GM23248 (cell line): ENCODE data around the gene KCNC2. TPM values are rescaled to one million over a fixed set of nuclear protein-coding genes. Genes with fewer than 3 reads are reported as not detected.

ENCODE experiments used
- DNase-seq: peaks from one replicate; pipeline ENCODE4 v3.0.0-alpha.2; 2015
- H2AFZ ChIP-seq: fragments of 200-600 bp; sonication (generic); 2 replicates; pipeline ENCODE4 v1.6.1; 2016; ENCODE audit warnings: antibody characterized with exemption
- H3F3A ChIP-seq: fragments of 200-600 bp; sonication (generic); 2 replicates; pipeline ENCODE4 v1.6.1; 2016; ENCODE audit warnings: mild to moderate bottlenecking, antibody characterized with exemption, mixed run types; ENCODE audit not compliant: insufficient read depth
- H3K27ac ChIP-seq: fragments of 200-600 bp; sonication (generic); 2 replicates; pipeline ENCODE4 v1.5.1; 2016; ENCODE audit warnings: mild to moderate bottlenecking
- H3K27me3 ChIP-seq: fragments of 200-600 bp; sonication (generic); replicated peaks from 2 replicates; pipeline ENCODE4 v1.6.1; 2016; ENCODE audit warnings: mild to moderate bottlenecking; ENCODE audit not compliant: insufficient read depth
- H3K36me3 ChIP-seq: fragments of 200-600 bp; sonication (generic); 2 replicates; pipeline ENCODE4 v1.6.1; 2016; ENCODE audit warnings: low read depth, mild to moderate bottlenecking
- H3K4me1 ChIP-seq: fragments of 200-600 bp; sonication (generic); 2 replicates; pipeline ENCODE4 v1.6.1; 2016; ENCODE audit warnings: mild to moderate bottlenecking; ENCODE audit not compliant: insufficient read depth
- H3K4me2 ChIP-seq: fragments of 200-600 bp; sonication (generic); one replicate; pipeline ENCODE4 v1.6.1; 2016; ENCODE audit warnings: mild to moderate bottlenecking; ENCODE audit not compliant: unreplicated experiment
- H3K4me3 ChIP-seq: fragments of 200-600 bp; sonication (generic); 2 replicates; pipeline ENCODE4 v1.5.1; 2016; ENCODE audit warnings: mild to moderate bottlenecking
- H3K79me2 ChIP-seq: fragments of 200-600 bp; sonication (generic); 2 replicates; pipeline ENCODE4 v1.6.1; 2016; ENCODE audit warnings: mild to moderate bottlenecking; ENCODE audit not compliant: insufficient read depth
- H3K9ac ChIP-seq: fragments of 200-600 bp; sonication (generic); 2 replicates; pipeline ENCODE4 v1.6.1; 2016; ENCODE audit warnings: mild to moderate bottlenecking
- H3K9me2 ChIP-seq: fragments of 200-600 bp; sonication (generic); 2 replicates; pipeline ENCODE4 v1.6.1; 2016; ENCODE audit warnings: mixed run types, mild to moderate bottlenecking, moderate library complexity; ENCODE audit not compliant: insufficient read depth
- H3K9me3 ChIP-seq: fragments of 200-600 bp; sonication (generic); one replicate; pipeline ENCODE4 v1.6.1; 2017; ENCODE audit warnings: low read depth
- H4K20me1 ChIP-seq: fragments of 200-600 bp; sonication (generic); 2 replicates; pipeline ENCODE4 v1.6.0; 2016; ENCODE audit not compliant: insufficient read depth
- EZH2 ChIP-seq: fragments of 200-600 bp; sonication (generic); IDR thresholded peaks from 2 replicates; pipeline ENCODE4 v1.6.1; 2018; ENCODE audit warnings: antibody characterized with exemption, mild to moderate bottlenecking; ENCODE audit not compliant: insufficient read depth, poor library complexity, severe bottlenecking
- EZH2phosphoT487 ChIP-seq: fragments of 200-600 bp; sonication (generic); IDR thresholded peaks from 2 replicates; pipeline ENCODE4 v1.6.1; 2018; ENCODE audit warnings: antibody characterized with exemption, moderate library complexity, mild to moderate bottlenecking, low read depth; ENCODE audit not compliant: insufficient read depth
- WGBS, 2 experiments: methylation state at CpG; one replicate each; pipeline ENCODE4 v1.1.6; 2015 to 2017; ENCODE audit warnings: low lambda C conversion rate in 2 of 2, low coverage in 1 of 2; ENCODE audit errors: missing lambda C conversion rate in 2 of 2; 5-methylcytosine and 5-hydroxymethylcytosine counted together
- in situ Hi-C: fragments of 300-500 bp; cut with MboI; formaldehyde crosslinking; loops from 2 replicates; pipeline ENCODE4 v1.15.0; 2020
- polyA plus RNA-seq: library from polyadenylated mRNA; unstranded; fragments of >200 nt; fragmentation: Nextera tagmentation; extraction: Ambion mirVana; gene quantifications from 2 replicates; pipeline ENCODE4 v1.2.1, GENCODE V29; 2016
- total RNA-seq: library from RNA; depleted of rRNA; stranded (reverse); fragments of >200 nt; shearing (Covaris generic); gene quantifications from 2 replicates; pipeline ENCODE4 v1.2.3, GENCODE V29; 2014

Gene KCNC2
- total and polyA plus RNA-seq, 2 experiments from 2014 or later = not detected

- no peak overlapping the region for H2AFZ ChIP-seq
- in situ Hi-C loops = no loop called here
- no peaks in the 10 kb centered on the region for H3K79me2 ChIP-seq
- no peak overlapping the region for H3K27ac ChIP-seq
- 65 to 74% methylated on average over 6 of the region's 6 CpGs for WGBS, 2 experiments
- DNase-seq = no peak
- TF ChIP-seq EZH2phosphoT487 = no peak
- TF ChIP-seq EZH2 = no peak
- H3K9me3 ChIP-seq = no peaks in the 10 kb centered on the region
- H3K4me1 ChIP-seq = no peaks in the 10 kb centered on the region
- no peaks in the 10 kb centered on the region for H4K20me1 ChIP-seq
- H3K9ac ChIP-seq = no peak overlapping the region
- H3K36me3 ChIP-seq = no peaks in the 10 kb centered on the region
- 0 out of 2 replicates have a peak, but pooled peaks cover 2% of the 10 kb centered on the region for H3K9me2 ChIP-seq
- no peaks in the 10 kb centered on the region for H3F3A ChIP-seq
- no peaks in the 10 kb centered on the region; the same call in 1 of the 2 replicates for H3K27me3 ChIP-seq
- no peak overlapping the region for H3K4me2 ChIP-seq
- no peak overlapping the region for H3K4me3 ChIP-seq
These were observed 105.8 kb downstream of the KCNC2 start for GRCh38 chr12:75103822-75104221.

- Histone ChIP-seq H3K4me1 (no peaks in the 10 kb centered on the region), H4K20me1 (no peaks in the 10 kb centered on the region), H3K4me2 (no peak overlapping the region), H3K27me3 (no peaks in the 10 kb centered on the region), H3K9me2 (no peaks in the 10 kb centered on the region), H3K79me2 (no peaks in the 10 kb centered on the region), H3K9ac (no peak overlapping the region), H3K36me3 (no peaks in the 10 kb centered on the region), H3K27ac (no peak overlapping the region), H3F3A (no peaks in the 10 kb centered on the region), H3K9me3 (no peaks in the 10 kb centered on the region), H3K4me3 (no peak overlapping the region), H2AFZ (no peak overlapping the region)
- in situ Hi-C loops = no loop called here
- TF ChIP-seq EZH2 = no peak
- TF ChIP-seq EZH2phosphoT487 = no peak
- WGBS, 2 experiments = 42 to 45% methylated on average over 3 of the region's 3 CpGs
- DNase-seq = no peak
These were observed 107.9 kb downstream of the KCNC2 start for GRCh38 chr12:75101781-75102180.

GRCh38 chr12:75099210-75099609 lies 110.4 kb downstream of the KCNC2 start:
- Histone ChIP-seq H3K79me2 (no peaks in the 10 kb centered on the region), H3K4me1 (no peaks in the 10 kb centered on the region), H3K9me2 (no peaks in the 10 kb centered on the region), H3K36me3 (no peaks in the 10 kb centered on the region), H3K9me3 (no peaks in the 10 kb centered on the region), H3K9ac (no peak overlapping the region), H2AFZ (no peak overlapping the region), H3F3A (no peaks in the 10 kb centered on the region), H3K4me2 (no peak overlapping the region), H3K27ac (no peak overlapping the region), H4K20me1 (no peaks in the 10 kb centered on the region), H3K4me3 (no peak overlapping the region), H3K27me3 (no peaks in the 10 kb centered on the region)
- no peak for DNase-seq
- in situ Hi-C loops = no loop called here
- TF ChIP-seq EZH2phosphoT487 (no peak), EZH2 (no peak)

- no peak for DNase-seq
- in situ Hi-C loops = no loop called here
- TF ChIP-seq EZH2 (no peak), EZH2phosphoT487 (no peak)
- no peaks in the 10 kb centered on the region for H3K4me1 ChIP-seq
- H3K9ac ChIP-seq = no peak overlapping the region
- no peak overlapping the region for H3K4me2 ChIP-seq
- no peaks in the 10 kb centered on the region for H3K36me3 ChIP-seq
- H3K79me2 ChIP-seq = no peaks in the 10 kb centered on the region
- H3K9me2 ChIP-seq = no peaks in the 10 kb centered on the region
- H3K9me3 ChIP-seq = no peaks in the 10 kb centered on the region
- H3K27ac ChIP-seq = no peak overlapping the region
- no peak overlapping the region for H2AFZ ChIP-seq
- 0 out of 2 replicates have a peak, but pooled peaks cover 7% of the 10 kb centered on the region for H3K27me3 ChIP-seq
- no peaks in the 10 kb centered on the region for H4K20me1 ChIP-seq
- no peak overlapping the region for H3K4me3 ChIP-seq
- no peaks in the 10 kb centered on the region for H3F3A ChIP-seq
These were observed 112.6 kb downstream of the KCNC2 start for GRCh38 chr12:75097003-75097402.

GRCh38 chr12:75087654-75088053 lies 122.0 kb downstream of the KCNC2 start:
- Histone ChIP-seq H3K27me3 (0 out of 2 replicates have a peak, but pooled peaks cover 5% of the 10 kb centered on the region), H2AFZ (no peak overlapping the region), H3K27ac (no peak overlapping the region), H3K4me3 (no peak overlapping the region), H3K4me1 (peaks cover 13% of the 10 kb centered on the region), H3K4me2 (no peak overlapping the region), H3K9me2 (no peaks in the 10 kb centered on the region), H4K20me1 (no peaks in the 10 kb centered on the region), H3K9me3 (no peaks in the 10 kb centered on the region), H3K36me3 (no peaks in the 10 kb centered on the region), H3K79me2 (no peaks in the 10 kb centered on the region), H3F3A (peaks cover 23% of the 10 kb centered on the region), H3K9ac (no peak overlapping the region)
- DNase-seq = no peak
- no peak for TF ChIP-seq EZH2
- TF ChIP-seq EZH2phosphoT487 = no peak
- in situ Hi-C loops = no loop called here
- WGBS, 2 experiments = 20 to 29% methylated on average over 1 of the region's 1 CpG
